NB4 (cell line): Measurements from ENCODE around the gene SYNGR4.

Experiments
- POLR2A ChIP-seq: IDR thresholded peaks from 2 replicates; pipeline ENCODE4 v1.6.1; 2011; ENCODE audit warnings: mild to moderate bottlenecking; ENCODE audit not compliant: insufficient read length; ENCODE audit errors: extremely low read depth
- TF ChIP-seq, protein P1 (sequence below): IDR thresholded peaks from one replicate; pipeline ENCODE4 v1.5.1; 2012; ENCODE audit warnings: low read depth, low read length

DNA sequence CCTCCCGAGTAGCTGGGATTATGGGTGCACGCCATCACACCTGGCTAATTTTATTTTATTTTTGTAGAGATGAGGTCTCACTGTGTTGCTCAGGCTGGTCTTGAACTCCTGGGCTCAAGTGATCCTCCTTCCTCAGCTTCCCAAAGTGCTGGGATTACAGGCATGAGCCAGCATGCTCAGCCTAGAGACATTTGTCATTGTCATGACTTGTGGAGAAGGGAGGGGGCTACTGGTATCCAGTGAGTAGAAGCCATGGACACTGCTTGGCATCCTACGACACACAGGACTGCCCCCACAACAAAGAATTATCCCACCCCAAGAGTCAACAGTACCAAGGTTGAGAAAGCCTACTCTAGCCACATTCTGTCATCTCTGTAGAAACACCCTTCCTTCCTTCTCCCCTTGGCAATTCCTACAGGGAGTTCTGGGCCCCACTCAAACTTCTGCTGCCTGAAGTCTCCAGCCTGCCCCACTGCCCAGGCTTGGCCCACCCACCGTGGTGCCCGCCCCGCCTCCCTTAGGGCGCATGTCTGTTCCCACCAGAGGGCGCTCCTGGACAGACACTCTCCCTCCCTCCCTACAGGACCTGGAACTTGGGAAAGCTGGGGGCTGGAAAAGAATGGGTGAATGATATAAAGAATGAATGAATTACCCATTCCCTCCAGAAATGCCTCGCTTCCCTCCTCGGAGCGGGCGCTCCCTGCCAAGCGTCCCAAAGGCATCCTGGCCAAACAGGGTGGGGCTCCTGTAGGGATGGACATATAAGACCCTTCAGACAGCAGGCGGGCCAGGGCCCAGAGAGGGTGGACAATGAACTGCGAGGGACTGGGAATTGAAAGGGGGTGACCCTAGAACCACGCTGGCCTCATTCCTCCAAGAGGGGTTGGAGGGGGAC lies 44.3 kb upstream of the SYNGR4 start:
- TF ChIP-seq, protein P1, sequence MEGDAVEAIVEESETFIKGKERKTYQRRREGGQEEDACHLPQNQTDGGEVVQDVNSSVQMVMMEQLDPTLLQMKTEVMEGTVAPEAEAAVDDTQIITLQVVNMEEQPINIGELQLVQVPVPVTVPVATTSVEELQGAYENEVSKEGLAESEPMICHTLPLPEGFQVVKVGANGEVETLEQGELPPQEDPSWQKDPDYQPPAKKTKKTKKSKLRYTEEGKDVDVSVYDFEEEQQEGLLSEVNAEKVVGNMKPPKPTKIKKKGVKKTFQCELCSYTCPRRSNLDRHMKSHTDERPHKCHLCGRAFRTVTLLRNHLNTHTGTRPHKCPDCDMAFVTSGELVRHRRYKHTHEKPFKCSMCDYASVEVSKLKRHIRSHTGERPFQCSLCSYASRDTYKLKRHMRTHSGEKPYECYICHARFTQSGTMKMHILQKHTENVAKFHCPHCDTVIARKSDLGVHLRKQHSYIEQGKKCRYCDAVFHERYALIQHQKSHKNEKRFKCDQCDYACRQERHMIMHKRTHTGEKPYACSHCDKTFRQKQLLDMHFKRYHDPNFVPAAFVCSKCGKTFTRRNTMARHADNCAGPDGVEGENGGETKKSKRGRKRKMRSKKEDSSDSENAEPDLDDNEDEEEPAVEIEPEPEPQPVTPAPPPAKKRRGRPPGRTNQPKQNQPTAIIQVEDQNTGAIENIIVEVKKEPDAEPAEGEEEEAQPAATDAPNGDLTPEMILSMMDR: peak; percentile 100
- no peak for TF ChIP-seq POLR2A
